ENCODE measurements around the gene SLBP. TPM values are rescaled to one million over a fixed set of nuclear protein-coding genes. Genes with fewer than 3 reads are reported as not detected.

SLBP gene
- total and polyA plus RNA-seq, 2 donors from 2014 or later: 30.7 to 42.8 TPM

DNA sequence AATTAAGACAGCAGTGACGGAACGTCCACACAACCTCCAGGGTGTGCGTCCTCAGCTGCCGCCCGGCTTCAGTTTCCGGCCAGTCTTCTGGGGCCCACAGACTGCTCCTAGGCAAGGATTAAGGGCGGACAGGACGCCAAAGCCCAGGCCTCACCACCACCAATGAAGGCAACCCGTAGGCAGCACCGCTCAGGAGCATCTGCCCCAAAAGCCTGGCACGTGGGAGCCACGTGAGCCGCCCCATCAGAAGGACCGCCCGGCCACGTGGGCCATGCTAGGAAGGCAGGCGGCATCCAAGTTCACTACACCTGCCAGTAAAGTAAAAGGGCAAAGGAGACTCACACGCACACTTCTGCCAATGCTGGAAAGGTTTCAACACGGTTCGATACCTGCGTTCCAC is 42.3 kb downstream of the SLBP start:
- no peak overlapping the region for H3K27ac ChIP-seq (ENCODE audit: low read depth in 2 of 2, low read length in 2 of 2)
- FAIRE-seq (no peak), DNase-seq (no peak)
- H3K9ac ChIP-seq (ENCODE audit: low read length in 3 of 3): no peak overlapping the region
- H3K4me1 ChIP-seq (ENCODE audit: control insufficient read depth in 2 of 3, insufficient read depth in 2 of 3, low read depth in 1 of 3, low read length in 3 of 3): no peaks in the 10 kb centered on the region
- no peak overlapping the region for H3K4me3 ChIP-seq (ENCODE audit: low read length in 3 of 3)
- H3K36me3 ChIP-seq (ENCODE audit: control insufficient read depth in 2 of 3, insufficient read depth in 3 of 3, low read length in 3 of 3): no peaks in the 10 kb centered on the region
- intact Hi-C loops (cut with DNase I): no loop called here
- TF ChIP-seq, protein P1, sequence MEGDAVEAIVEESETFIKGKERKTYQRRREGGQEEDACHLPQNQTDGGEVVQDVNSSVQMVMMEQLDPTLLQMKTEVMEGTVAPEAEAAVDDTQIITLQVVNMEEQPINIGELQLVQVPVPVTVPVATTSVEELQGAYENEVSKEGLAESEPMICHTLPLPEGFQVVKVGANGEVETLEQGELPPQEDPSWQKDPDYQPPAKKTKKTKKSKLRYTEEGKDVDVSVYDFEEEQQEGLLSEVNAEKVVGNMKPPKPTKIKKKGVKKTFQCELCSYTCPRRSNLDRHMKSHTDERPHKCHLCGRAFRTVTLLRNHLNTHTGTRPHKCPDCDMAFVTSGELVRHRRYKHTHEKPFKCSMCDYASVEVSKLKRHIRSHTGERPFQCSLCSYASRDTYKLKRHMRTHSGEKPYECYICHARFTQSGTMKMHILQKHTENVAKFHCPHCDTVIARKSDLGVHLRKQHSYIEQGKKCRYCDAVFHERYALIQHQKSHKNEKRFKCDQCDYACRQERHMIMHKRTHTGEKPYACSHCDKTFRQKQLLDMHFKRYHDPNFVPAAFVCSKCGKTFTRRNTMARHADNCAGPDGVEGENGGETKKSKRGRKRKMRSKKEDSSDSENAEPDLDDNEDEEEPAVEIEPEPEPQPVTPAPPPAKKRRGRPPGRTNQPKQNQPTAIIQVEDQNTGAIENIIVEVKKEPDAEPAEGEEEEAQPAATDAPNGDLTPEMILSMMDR (IDR thresholded peaks at IDR 0.05; ENCODE audit: borderline replicate concordance, extremely low read depth, insufficient read depth): no peak
- H3K27me3 ChIP-seq (ENCODE audit: control insufficient read depth, insufficient read depth, low read length): no peaks in the 10 kb centered on the region
- H3K9me3 ChIP-seq (ENCODE audit: control insufficient read depth in 2 of 3, insufficient read depth in 1 of 3, low read length in 3 of 3): no peaks in the 10 kb centered on the region

DNA sequence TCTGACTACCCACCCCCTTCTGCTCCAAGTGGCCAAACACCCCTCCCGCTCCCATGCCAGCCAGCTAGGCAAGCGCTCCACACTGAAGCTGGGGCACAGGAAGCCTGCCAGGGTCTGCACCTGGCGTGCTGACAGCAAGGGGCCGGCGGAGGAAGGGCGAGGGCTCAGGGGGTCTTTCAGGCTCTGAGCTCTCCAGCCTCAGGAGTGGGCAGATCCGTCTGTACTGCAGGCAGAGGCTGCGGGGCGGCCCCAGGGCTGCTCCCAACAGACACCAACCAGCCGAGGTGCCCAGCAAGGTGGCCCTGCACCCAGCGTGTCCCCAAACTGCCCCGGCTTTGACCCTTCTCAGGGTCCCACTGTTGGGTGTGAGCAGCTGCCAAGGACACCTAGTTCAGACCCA is 42.8 kb downstream of the SLBP start:
- H3K27ac ChIP-seq (ENCODE audit: low read depth in 2 of 2, low read length in 2 of 2): no peak overlapping the region
- TF ChIP-seq, protein P1 (IDR thresholded peaks at IDR 0.05; ENCODE audit: borderline replicate concordance, extremely low read depth, insufficient read depth): no peak
- no peaks in the 10 kb centered on the region for H3K36me3 ChIP-seq (ENCODE audit: control insufficient read depth in 2 of 3, insufficient read depth in 3 of 3, low read length in 3 of 3)
- H3K27me3 ChIP-seq (ENCODE audit: control insufficient read depth, insufficient read depth, low read length): no peaks in the 10 kb centered on the region
- H3K4me3 ChIP-seq (ENCODE audit: low read length in 3 of 3): no peak overlapping the region
- H3K9ac ChIP-seq (ENCODE audit: low read length in 3 of 3): no peak overlapping the region
- DNase-seq: no peak
- FAIRE-seq: no peak
- no peaks in the 10 kb centered on the region for H3K4me1 ChIP-seq (ENCODE audit: control insufficient read depth in 2 of 3, insufficient read depth in 2 of 3, low read depth in 1 of 3, low read length in 3 of 3)
- intact Hi-C loops (cut with DNase I): no loop called here
- H3K9me3 ChIP-seq (ENCODE audit: control insufficient read depth in 2 of 3, insufficient read depth in 1 of 3, low read length in 3 of 3): no peaks in the 10 kb centered on the region

DNA sequence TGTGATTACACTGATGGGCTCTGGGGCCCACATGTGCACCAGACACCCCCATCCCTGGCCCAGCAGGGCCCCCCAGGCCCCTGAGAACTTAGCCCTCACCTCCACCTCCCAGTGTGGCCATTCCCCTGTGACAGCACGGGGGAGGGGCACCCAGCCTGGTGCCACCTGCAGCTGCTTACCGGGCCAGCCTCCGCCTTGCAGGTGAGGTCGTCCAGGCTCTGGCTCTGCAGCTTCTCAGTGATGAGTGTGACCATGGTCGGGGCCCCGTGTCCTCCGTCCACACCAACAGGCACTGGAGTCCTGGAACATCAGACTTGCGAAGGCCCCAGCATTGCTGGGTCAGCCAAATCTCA is 43.7 kb downstream of the SLBP start:
- Histone ChIP-seq H3K27ac (ENCODE audit: low read depth in 2 of 2, low read length in 2 of 2) (no peak overlapping the region), H3K9me3 (ENCODE audit: control insufficient read depth in 2 of 3, insufficient read depth in 1 of 3, low read length in 3 of 3) (no peaks in the 10 kb centered on the region), H3K4me3 (ENCODE audit: low read length in 3 of 3) (no peak overlapping the region), H3K9ac (ENCODE audit: low read length in 3 of 3) (no peak overlapping the region), H3K27me3 (ENCODE audit: control insufficient read depth, insufficient read depth, low read length) (no peaks in the 10 kb centered on the region), H3K36me3 (ENCODE audit: control insufficient read depth in 2 of 3, insufficient read depth in 3 of 3, low read length in 3 of 3) (no peaks in the 10 kb centered on the region), H3K4me1 (ENCODE audit: control insufficient read depth in 2 of 3, insufficient read depth in 2 of 3, low read depth in 1 of 3, low read length in 3 of 3) (no peaks in the 10 kb centered on the region)
- TF ChIP-seq, protein P1 (IDR thresholded peaks at IDR 0.05; ENCODE audit: borderline replicate concordance, extremely low read depth, insufficient read depth): no peak
- DNase-seq (no peak), FAIRE-seq (no peak)
- intact Hi-C loops (cut with DNase I): no loop called here

DNA sequence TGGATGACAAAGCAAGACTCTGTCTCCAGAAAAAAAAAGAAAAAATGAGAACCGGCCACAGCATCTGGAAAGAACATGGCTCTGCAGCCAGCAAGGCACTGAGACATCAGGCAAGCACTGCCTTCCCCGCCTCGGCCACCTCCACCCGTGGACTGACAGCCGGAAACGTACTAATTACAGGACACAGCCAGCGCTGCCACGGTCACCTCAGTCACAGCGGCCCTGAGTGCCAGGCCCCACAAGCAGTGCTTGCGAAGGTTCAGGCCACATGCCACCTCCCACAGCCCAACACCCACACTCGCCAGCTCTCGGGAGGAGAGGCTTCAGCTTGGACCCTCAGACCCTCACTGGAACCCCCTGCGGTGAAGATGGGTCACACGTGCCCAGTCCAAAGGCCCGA is 44.8 kb downstream of the SLBP start:
- no peaks in the 10 kb centered on the region for H3K36me3 ChIP-seq (ENCODE audit: control insufficient read depth in 2 of 3, insufficient read depth in 3 of 3, low read length in 3 of 3)
- no peak overlapping the region for H3K27ac ChIP-seq (ENCODE audit: low read depth in 2 of 2, low read length in 2 of 2)
- intact Hi-C loops (cut with DNase I): no loop called here
- H3K4me1 ChIP-seq (ENCODE audit: control insufficient read depth in 2 of 3, insufficient read depth in 2 of 3, low read depth in 1 of 3, low read length in 3 of 3): no peaks in the 10 kb centered on the region
- H3K27me3 ChIP-seq (ENCODE audit: control insufficient read depth, insufficient read depth, low read length): no peaks in the 10 kb centered on the region
- no peak overlapping the region for H3K9ac ChIP-seq (ENCODE audit: low read length in 3 of 3)
- TF ChIP-seq, protein P1 (IDR thresholded peaks at IDR 0.05; ENCODE audit: borderline replicate concordance, extremely low read depth, insufficient read depth): no peak
- DNase-seq (no peak), FAIRE-seq (no peak)
- H3K9me3 ChIP-seq (ENCODE audit: control insufficient read depth in 2 of 3, insufficient read depth in 1 of 3, low read length in 3 of 3): no peaks in the 10 kb centered on the region
- no peak overlapping the region for H3K4me3 ChIP-seq (ENCODE audit: low read length in 3 of 3)

Measured in kidney (tissue), 14 donors.